GM23248 (cell line): ENCODE results near the gene TSHZ2.

Experiments used
- EZH2 ChIP-seq: fragments of 200-600 bp; sonication (generic); IDR thresholded peaks from 2 replicates; pipeline ENCODE4 v1.6.1; 2018; ENCODE audit warnings: antibody characterized with exemption, mild to moderate bottlenecking; ENCODE audit not compliant: insufficient read depth, poor library complexity, severe bottlenecking
- EZH2phosphoT487 ChIP-seq: fragments of 200-600 bp; sonication (generic); IDR thresholded peaks from 2 replicates; pipeline ENCODE4 v1.6.1; 2018; ENCODE audit warnings: antibody characterized with exemption, moderate library complexity, mild to moderate bottlenecking, low read depth; ENCODE audit not compliant: insufficient read depth

- TF ChIP-seq EZH2 (no peak), EZH2phosphoT487 (no peak)
Measured at GRCh38 chr20:53320701-53321100, 348.5 kb downstream of the TSHZ2 start.
